WERI-Rb-1 (cell line): ENCODE data around the gene SH2D3A.
A peak's percentile ranks its signal among the peaks of the same experiment; 100 is the strongest.

Experiments
- DNase-seq: peaks from one replicate; pipeline ENCODE4 v3.0.0-alpha.2; 2020
- H3K27ac ChIP-seq: fragments of 250-450 bp; sonication (Bioruptor Pico); 2 replicates; pipeline ENCODE4 v1.5.1; 2020; ENCODE audit warnings: mild to moderate bottlenecking, moderate library complexity
- H3K27me3 ChIP-seq: fragments of 250-450 bp; sonication (Bioruptor Pico); 2 replicates; pipeline ENCODE4 v1.5.1; 2021; ENCODE audit warnings: mild to moderate bottlenecking, low read depth, moderate library complexity; ENCODE audit not compliant: insufficient read depth, severe bottlenecking
- H3K36me3 ChIP-seq: fragments of 250-450 bp; sonication (Bioruptor Pico); 2 replicates; pipeline ENCODE4 v1.5.1; 2020; ENCODE audit warnings: mild to moderate bottlenecking, moderate library complexity
- H3K4me3 ChIP-seq: 2 replicates; pipeline ENCODE4 v1.5.1; 2011; ENCODE audit warnings: low read depth, mild to moderate bottlenecking, control low read depth, low read length
- H3K9me3 ChIP-seq: fragments of 250-450 bp; sonication (Bioruptor Pico); 2 replicates; pipeline ENCODE4 v1.5.1; 2021; ENCODE audit warnings: mild to moderate bottlenecking, moderate library complexity; ENCODE audit not compliant: severe bottlenecking
- CTCF ChIP-seq: IDR thresholded peaks from 2 replicates; pipeline ENCODE4 v1.5.1; 2011; ENCODE audit warnings: low read depth, mild to moderate bottlenecking, control low read depth, inconsistent platforms, low read length

SH2D3A gene

DNA sequence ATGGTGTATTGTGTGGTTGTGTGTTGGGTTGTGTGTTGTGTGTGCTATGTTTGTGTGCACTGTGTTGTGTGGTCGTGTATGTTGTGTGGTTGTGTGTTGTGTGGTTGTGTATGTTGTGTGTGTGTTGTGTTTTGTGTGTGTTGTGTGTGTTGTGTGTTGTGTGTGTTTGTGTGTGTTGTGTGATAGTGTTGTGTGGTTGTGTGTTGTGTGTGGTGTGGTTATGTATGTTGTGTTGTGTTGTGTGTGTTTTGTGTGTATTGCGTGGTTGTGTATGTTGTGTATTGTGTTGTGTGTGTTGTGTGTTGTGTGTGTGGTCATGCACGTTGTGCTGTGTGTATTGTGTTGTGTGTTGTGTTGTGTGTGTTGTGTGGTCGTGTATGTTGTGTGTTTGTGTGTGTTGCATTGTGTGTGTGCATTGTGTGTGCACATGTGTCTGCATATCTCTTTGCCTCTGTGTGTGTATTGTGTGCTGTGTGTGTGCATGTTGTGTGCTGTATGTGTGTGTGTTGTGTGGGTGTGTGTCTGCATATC lies 49.7 kb downstream of the SH2D3A start:
- Histone ChIP-seq H3K9me3 (no peaks in the 10 kb centered on the region), H3K27me3 (peaks cover 3% of the 10 kb centered on the region), H3K4me3 (no peak overlapping the region), H3K36me3 (no peaks in the 10 kb centered on the region), H3K27ac (no peak overlapping the region)
- TF ChIP-seq CTCF: no peak
- no peak for DNase-seq

GRCh38 chr19:6717036-6717435 lies 50.2 kb downstream of the SH2D3A start:
- H3K27ac ChIP-seq: no peak overlapping the region
- no peaks in the 10 kb centered on the region for H3K9me3 ChIP-seq
- H3K27me3 ChIP-seq: peaks cover 3% of the 10 kb centered on the region
- no peak overlapping the region for H3K4me3 ChIP-seq
- peak; percentile 38; the same call in 1 of the 2 replicates for TF ChIP-seq CTCF
- H3K36me3 ChIP-seq: no peaks in the 10 kb centered on the region
- DNase-seq: no peak

DNA sequence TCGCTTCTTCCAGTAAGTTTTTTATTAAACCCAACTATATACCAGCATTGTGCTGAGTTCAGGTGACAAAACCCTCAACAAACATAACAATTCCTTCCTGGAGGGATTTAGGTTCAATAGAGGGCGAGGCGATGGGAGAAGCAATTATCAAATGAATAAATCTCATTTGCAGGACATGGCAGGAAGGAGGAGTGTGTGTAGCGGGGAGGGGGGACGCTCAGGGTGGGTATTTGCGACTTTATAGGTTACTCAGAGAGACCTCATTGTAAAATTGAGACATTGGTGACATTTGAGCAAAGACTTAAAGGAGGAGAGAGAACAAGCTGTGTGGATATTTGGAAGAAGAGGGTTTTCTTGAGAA lies 50.6 kb downstream of the SH2D3A start:
- H3K36me3 ChIP-seq: no peaks in the 10 kb centered on the region
- no peak overlapping the region for H3K4me3 ChIP-seq
- H3K27me3 ChIP-seq: peaks cover 6% of the 10 kb centered on the region
- no peak for DNase-seq
- H3K27ac ChIP-seq: no peak overlapping the region
- no peaks in the 10 kb centered on the region for H3K9me3 ChIP-seq
- TF ChIP-seq CTCF: no peak

- no peak overlapping the region for H3K27ac ChIP-seq
- H3K4me3 ChIP-seq: no peak overlapping the region
- peaks cover 21% of the 10 kb centered on the region for H3K27me3 ChIP-seq
- no peak for DNase-seq
- no peaks in the 10 kb centered on the region for H3K36me3 ChIP-seq
- TF ChIP-seq CTCF: no peak
- no peaks in the 10 kb centered on the region for H3K9me3 ChIP-seq
Measured at GRCh38 chr19:6714749-6715555, 52.3 kb downstream of the SH2D3A start.

DNA sequence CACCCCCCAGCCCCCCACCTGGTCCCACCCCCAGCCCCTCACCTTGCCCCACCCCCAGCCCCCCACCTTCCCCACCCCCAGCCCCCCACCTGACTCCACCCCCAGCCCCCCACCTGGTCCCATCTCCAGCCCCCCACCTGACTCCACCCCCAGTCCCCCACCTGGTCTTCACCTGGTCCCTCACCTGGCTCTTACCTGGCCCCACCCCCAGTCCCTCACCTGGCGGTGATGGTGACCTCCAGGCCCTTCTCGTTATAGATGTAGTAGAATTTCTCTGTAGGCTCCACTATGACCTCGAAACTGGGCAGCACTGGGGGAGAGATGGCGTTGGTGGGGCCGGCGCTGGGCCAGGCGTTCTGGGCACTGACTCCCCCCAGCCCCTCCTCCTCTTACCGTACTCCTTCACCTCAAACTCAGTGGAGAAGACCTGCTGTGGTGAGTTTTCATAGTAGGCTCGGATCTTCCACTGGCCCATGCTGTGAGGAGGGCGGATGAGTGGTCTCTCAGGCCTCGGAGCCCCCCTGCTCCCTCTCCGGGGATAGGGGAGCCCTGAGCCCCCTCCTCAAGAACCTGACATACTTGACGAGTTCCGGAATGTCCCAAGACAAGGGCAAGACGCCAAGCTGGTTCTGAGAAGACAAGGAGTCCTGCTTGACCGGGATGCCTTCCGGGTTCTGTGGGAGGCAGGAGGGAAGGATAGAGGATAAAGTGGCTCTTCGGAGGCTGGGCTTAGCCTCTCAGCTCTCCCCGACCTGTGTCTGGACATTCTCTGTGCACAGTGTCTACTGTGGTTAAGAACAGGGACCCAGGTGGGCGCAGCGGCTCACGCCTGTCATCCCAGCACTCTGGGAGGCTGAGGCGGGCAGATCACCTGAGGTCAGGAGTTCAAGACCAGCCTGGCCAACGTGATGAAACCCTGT lies 53.2 kb downstream of the SH2D3A start:
- H3K27me3 ChIP-seq: peaks cover 30% of the 10 kb centered on the region
- no peak for TF ChIP-seq CTCF

More for the DNA sequence above, 53.2 kb downstream of the SH2D3A start:
- H3K27ac ChIP-seq: no peak overlapping the region
- H3K4me3 ChIP-seq: no peak overlapping the region
- no peaks in the 10 kb centered on the region for H3K36me3 ChIP-seq
- no peak for DNase-seq
- H3K9me3 ChIP-seq: no peaks in the 10 kb centered on the region
